HL-60 (cell line): Measurements from ENCODE around the gene ERBIN.

Experiments
- DNase-seq, 2 experiments: peaks; one replicate each; pipeline ENCODE4 v3.0.0-alpha.2; 2010 to 2020; ENCODE audit warnings: low read depth in 1 of 2, low spot score in 1 of 2
- H3K27ac ChIP-seq: fragments of 250-450 bp; sonication (Bioruptor Pico); replicated peaks from 2 replicates; pipeline ENCODE4 v1.5.1; 2020; ENCODE audit warnings: mild to moderate bottlenecking, moderate library complexity
- H3K27me3 ChIP-seq: fragments of 250-450 bp; sonication (Bioruptor Pico); 2 replicates; pipeline ENCODE4 v1.5.1; 2021; ENCODE audit warnings: mild to moderate bottlenecking, moderate library complexity; ENCODE audit not compliant: insufficient read depth, poor library complexity, severe bottlenecking
- H3K4me3 ChIP-seq: replicated peaks from 2 replicates; pipeline ENCODE4 v1.5.1; 2011; ENCODE audit warnings: mild to moderate bottlenecking, control low read depth, low read length; ENCODE audit not compliant: insufficient read depth
- GABPA ChIP-seq: IDR thresholded peaks from 2 replicates; pipeline ENCODE4 v1.6.1; 2012; ENCODE audit warnings: low read depth
- POLR2AphosphoS5 ChIP-seq: IDR thresholded peaks from 2 replicates; pipeline ENCODE4 v1.6.1; 2012; ENCODE audit warnings: low read depth
- REST ChIP-seq: IDR thresholded peaks from 2 replicates; pipeline ENCODE4 v1.6.1; 2012; ENCODE audit warnings: low read depth; ENCODE audit not compliant: insufficient replicate concordance
- SPI1 ChIP-seq: IDR thresholded peaks from 2 replicates; pipeline ENCODE4 v1.6.1; 2012; ENCODE audit warnings: low read depth, mild to moderate bottlenecking, borderline replicate concordance
- TF ChIP-seq, protein P1 (sequence below): IDR thresholded peaks from one replicate; pipeline ENCODE4 v1.5.1; 2011; ENCODE audit warnings: low read length, control low read depth, inconsistent platforms; ENCODE audit not compliant: insufficient read depth

The ERBIN gene

GRCh38 chr5:65928860-65929259 lies 2.5 kb downstream of the ERBIN start:
- no peak overlapping the region for H3K27ac ChIP-seq
- H3K4me3 ChIP-seq = no peak overlapping the region
- DNase-seq = no peak
- TF ChIP-seq POLR2AphosphoS5 (no peak), SPI1 (no peak), REST (no peak), GABPA (no peak)
- TF ChIP-seq, protein P1, sequence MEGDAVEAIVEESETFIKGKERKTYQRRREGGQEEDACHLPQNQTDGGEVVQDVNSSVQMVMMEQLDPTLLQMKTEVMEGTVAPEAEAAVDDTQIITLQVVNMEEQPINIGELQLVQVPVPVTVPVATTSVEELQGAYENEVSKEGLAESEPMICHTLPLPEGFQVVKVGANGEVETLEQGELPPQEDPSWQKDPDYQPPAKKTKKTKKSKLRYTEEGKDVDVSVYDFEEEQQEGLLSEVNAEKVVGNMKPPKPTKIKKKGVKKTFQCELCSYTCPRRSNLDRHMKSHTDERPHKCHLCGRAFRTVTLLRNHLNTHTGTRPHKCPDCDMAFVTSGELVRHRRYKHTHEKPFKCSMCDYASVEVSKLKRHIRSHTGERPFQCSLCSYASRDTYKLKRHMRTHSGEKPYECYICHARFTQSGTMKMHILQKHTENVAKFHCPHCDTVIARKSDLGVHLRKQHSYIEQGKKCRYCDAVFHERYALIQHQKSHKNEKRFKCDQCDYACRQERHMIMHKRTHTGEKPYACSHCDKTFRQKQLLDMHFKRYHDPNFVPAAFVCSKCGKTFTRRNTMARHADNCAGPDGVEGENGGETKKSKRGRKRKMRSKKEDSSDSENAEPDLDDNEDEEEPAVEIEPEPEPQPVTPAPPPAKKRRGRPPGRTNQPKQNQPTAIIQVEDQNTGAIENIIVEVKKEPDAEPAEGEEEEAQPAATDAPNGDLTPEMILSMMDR = no peak
- no peaks in the 10 kb centered on the region for H3K27me3 ChIP-seq

GRCh38 chr5:65932676-65933075 lies 6.3 kb downstream of the ERBIN start:
- Histone ChIP-seq H3K4me3 (no peak overlapping the region), H3K27me3 (no peaks in the 10 kb centered on the region), H3K27ac (no peak overlapping the region)
- TF ChIP-seq GABPA = no peak
- TF ChIP-seq, protein P1 = no peak
- no peak for TF ChIP-seq POLR2AphosphoS5
- TF ChIP-seq REST = no peak
- TF ChIP-seq SPI1 = no peak
- DNase-seq = no peak

DNA sequence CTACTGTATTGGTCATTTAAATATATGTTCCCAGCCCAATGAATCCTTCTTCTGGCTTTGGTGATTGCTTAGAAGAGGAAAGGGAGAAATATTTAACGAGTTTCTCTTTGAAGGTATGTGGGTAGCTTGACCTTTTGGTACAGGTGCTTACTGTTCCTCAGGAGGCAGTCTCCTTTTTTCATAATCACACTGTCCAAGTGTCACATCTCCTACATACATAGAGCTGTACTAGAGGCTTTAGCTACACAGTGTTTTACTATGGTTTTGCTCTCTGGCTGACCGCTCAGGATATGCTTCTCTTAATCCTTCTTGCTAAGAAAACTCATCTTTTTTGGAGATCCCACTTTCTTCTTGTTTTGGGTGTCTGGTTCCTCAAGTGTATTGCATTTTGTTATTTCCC lies 6.9 kb downstream of the ERBIN start:
- no peak for DNase-seq
- Histone ChIP-seq H3K27ac (no peak overlapping the region), H3K27me3 (no peaks in the 10 kb centered on the region), H3K4me3 (no peak overlapping the region)
- no peak for TF ChIP-seq REST
- no peak for TF ChIP-seq SPI1
- TF ChIP-seq POLR2AphosphoS5 = no peak
- TF ChIP-seq GABPA = no peak
